Suprapubic skin (tissue), 3 donors: ENCODE data around the gene CLEC4D.

Source experiments
- CTCF ChIP-seq, 2 donors: fragments of 200-600 bp in 1 of 2; fragments of 450-650 bp in 1 of 2; sonication (generic) in 1 of 2; IDR thresholded peaks; one replicate each; pipeline ENCODE4 v1.5.1; 2016 to 2019; ENCODE audit warnings: antibody characterized with exemption in 2 of 2, mild to moderate bottlenecking in 1 of 2, moderate library complexity in 1 of 2
- POLR2A ChIP-seq, 2 donors: fragments of 450-650 bp; IDR thresholded peaks; one replicate each; pipeline ENCODE4 v1.6.1; 2017; ENCODE audit warnings: antibody characterized with exemption in 2 of 2, mild to moderate bottlenecking in 2 of 2, moderate library complexity in 2 of 2

- peak; percentile 72 to 82 for TF ChIP-seq CTCF (IDR thresholded peaks at IDR 0.05)
- no peak for TF ChIP-seq POLR2A (IDR thresholded peaks at IDR 0.05)
Observed at GRCh38 chr12:8544295-8544694, 31.0 kb downstream of the CLEC4D start.
